Right renal cortex interstitium (tissue), 3 donors: Measurements from ENCODE around the gene ERI2. TPM values are rescaled to one million over a fixed set of nuclear protein-coding genes. Genes with fewer than 3 reads are reported as not detected.
"Not testable (repeated sequence)": the region's sequence is repeated elsewhere in the genome, so short reads cannot be mapped to it uniquely, and the experiment has no call there.

Experiments
- DNase-seq, 3 donors: peaks; one replicate each; pipeline ENCODE4 v3.0.0-alpha.2; 2013; ENCODE audit warnings: low read depth in 3 of 3, low spot score in 2 of 3
- polyA plus RNA-seq, 3 donors: library from polyadenylated mRNA; unstranded; fragments of 120-200 nt; gene quantifications; one replicate each; pipeline ENCODE4 v1.2.1, GENCODE V29; 2013; ENCODE audit not compliant: insufficient read length in 3 of 3

Gene ERI2
- polyA plus RNA-seq, 3 donors, result 30.1 to 35.2 (median 35.0) TPM

DNA sequence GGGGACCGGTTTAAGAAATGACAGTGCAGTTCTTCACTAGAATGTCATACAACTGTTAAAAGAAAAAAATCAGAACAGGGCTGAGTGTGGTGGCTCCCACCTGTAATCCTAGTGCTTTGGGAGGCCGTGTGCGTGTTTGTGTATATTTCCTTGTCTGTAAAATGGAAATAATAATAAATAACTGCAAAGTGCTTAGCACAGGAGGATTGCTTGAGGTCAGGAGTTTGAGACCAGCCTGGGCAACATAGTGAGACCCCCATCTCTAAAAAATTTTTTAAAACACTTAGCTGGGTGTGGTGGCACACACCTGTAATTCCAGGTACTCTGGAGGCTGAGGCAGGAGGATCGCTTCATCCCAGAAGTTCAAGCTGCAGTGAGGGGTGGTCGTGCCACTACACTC is 40.0 kb downstream of the ERI2 start:
- no peak for DNase-seq

DNA sequence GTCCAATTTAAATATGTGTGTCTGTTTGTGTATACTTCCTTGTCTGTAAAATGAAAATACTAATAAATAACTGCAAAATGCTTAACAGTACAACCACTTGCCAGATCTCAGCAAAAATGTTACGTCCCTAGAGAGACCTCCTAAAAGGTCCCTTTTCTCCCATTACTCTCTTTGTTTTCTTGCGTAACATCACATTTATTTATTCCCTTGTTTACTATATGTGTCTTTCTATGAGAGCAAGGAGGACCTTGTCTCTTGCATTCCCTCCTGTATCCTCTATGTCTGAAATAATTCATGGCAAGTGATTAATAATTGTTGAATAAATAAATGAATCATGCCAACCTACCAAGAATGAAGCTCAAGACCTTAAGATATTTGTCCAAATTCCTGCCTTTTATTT is 40.5 kb downstream of the ERI2 start:
- DNase-seq, result no peak

DNA sequence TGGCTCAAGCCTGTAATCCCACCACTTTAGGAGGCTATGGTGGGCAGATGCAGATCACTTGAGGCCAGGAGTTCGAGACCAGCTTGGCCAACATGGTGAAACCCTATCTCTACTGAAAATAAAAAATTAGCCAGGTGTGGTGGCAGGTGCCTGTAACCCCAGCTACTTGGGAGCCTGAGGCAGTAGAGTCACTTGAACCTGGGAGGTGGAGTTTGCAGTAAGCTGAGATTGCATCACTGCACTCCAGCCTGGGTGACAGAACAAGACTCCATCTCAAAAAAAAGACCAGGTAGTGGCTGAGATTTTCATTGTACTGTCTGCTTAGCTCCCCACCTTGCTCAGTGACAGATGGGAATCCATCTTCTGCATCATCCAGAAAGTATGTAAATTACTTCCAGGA is 41.8 kb downstream of the ERI2 start:
- DNase-seq, result not testable (repeated sequence)

DNA sequence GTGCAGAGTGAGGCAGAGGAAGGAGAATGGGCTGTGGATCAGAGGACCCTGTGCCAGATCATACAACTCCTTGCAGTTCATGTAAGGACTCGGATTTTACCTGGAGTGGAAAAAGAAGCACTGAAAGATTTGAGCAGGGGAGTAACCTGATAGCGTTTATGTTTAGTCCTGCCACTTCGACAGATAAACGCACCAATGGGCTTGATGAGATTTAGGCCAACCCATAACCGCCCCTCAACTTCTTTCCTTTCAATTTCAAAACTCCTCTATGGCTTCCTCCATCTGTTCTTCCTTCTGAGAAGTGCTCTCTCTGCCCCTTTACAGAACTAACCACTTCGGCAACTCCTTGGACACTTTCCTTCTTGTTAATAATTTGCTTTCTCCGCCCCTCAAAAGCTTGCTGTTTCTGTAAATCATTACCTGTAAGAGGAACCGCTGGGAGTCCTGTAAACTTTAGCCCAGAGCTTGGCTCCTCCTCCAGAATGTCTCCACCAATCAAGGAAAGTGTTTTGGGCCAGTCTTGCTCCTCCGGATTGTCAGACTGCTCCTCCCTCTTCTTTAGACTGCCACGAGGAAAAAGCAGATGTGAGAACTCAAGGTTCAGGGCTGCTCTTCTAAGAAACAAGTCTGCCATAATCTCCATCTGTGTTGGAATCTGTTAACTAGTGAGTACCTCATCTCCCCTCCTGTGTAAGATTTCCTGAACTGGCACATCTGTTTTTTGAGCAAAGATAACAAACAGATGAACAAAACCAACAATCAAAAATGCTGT is 42.6 kb downstream of the ERI2 start, which contains the start of gene ACSM3:
Gene ACSM3 (plus strand): TSS at position 554 of the 772 bp plus-strand sequence. CDS start 6,021 bp downstream, outside the sequence.
- DNase-seq, result peak; percentile 83 to 91 (median 85)

DNA sequence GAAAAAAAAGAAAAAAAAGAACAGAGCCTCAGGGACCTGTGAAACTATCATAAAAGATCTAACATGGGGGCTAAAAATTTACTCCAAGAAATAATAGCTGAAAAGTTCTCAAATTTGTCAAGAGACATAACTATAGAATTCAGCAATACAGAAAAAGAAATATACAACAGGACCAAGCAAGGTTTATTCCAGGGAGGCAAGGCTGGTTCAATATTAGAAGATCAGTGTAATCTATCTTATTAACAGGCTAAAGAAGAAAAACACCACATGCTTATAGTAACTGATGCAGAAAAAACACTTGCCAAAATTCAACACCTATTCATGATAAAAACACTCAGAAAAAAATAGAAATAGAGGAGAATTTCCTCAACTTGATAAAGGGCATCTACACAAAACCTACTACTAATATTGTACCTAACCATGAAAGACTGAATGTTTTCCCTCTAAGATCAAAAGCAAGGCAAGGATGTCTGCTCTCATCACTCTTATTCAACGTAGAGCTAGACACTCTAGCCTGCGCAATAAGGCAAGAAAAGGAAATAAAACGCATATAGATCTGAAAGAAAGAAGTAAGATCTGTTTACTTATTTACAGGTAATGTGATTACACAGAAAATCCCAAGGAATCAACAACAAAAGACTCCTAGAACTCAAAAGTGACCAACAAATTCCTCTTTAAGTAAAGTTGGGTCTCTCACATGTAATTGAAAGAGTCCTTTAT is 43.7 kb downstream of the ERI2 start:
- DNase-seq, result no peak

DNA sequence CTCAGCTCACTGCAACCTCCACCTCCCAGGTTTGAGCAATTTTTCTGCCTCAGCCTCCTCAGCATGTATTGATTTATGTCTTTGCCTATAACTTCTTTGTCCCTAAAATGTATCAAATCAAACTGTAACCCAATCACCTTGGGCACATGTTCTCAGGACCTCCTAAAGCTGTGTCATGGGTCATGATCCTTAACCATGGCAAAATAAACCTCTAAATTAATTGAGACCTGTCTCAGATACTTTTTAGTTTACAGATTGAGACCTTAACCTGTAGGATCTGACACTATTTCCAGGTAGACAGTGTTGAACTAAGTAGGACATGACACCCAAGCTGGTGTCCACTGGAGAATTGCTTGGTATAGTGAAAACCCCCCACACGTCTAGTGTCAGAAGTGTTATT is 45.1 kb downstream of the ERI2 start:
- DNase-seq, result no peak

DNA sequence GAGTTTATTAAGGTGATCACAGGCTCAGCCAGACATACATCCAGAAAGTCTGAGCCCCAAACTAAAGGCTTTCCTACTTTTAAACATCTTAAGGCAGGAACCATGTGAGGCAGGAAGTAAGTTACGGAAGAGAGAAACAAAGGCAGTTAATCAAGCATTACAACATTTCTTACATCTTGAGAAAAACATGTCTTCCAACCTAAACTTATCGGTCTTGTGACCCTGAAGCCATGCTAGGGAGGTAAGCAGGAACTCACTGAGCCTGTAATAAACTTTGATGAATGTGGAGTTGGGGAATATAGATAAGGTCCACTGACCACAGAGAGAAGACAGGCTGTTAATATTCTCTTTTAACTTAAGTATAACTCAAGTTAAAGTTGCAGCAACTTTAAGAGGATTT is 45.9 kb downstream of the ERI2 start:
- no peak for DNase-seq

DNA sequence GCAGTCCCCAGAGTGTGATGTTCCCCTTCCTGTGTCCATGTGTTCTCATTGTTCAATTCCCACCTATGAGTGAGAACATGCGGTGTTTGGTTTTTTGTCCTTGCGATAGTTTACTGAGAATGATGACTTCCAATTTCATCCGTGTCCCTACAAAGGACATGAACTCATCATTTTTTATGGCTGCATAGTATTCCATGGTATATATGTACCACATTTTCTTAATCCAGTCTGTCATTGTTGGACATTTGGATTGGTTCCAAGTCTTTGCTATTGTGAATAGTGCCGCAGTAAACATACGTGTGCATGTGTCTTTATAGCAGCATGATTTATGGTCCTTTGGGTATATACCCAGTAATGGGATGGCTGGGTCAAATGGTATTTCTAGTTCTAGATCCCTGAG is 50.5 kb downstream of the ERI2 start:
- DNase-seq, result not testable (repeated sequence)

DNA sequence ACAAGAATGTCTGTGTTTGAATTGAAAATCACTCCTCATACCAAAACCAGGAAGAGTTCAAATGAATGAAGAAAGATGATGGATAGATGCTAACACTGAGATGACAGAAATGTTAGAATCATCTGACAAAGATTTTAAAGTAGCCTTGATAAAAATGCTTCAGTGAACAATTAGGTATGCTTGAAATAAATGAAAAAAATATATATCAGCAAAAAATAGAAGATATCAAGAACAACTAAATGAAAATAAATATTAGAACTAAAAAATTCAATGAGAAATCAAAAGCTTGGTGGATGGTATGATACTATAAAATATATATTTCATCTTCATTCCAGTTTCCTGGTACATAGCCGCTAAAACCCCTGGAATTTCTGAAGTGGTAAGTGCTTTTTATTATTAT is 51.0 kb downstream of the ERI2 start:
- DNase-seq, result no peak

DNA sequence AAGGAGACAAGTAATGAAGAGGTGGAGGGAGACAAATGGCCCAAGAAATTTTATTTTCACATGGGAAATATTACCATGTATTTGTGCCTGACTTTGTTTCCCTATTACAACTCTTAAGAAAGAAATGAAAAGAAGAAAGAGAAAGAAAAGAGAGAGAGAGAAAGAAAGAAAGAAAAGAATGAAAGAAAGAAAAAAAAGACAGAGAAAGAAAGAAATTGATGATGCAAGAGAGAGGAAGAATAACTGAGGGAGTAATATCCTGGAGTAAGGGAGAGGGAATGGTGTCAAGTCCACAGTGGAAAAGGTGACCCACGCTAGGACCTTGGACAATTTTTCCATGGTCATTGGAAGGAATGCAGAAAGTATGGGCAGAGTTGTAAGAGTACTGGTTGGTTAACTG is 52.5 kb downstream of the ERI2 start:
- no peak for DNase-seq

DNA sequence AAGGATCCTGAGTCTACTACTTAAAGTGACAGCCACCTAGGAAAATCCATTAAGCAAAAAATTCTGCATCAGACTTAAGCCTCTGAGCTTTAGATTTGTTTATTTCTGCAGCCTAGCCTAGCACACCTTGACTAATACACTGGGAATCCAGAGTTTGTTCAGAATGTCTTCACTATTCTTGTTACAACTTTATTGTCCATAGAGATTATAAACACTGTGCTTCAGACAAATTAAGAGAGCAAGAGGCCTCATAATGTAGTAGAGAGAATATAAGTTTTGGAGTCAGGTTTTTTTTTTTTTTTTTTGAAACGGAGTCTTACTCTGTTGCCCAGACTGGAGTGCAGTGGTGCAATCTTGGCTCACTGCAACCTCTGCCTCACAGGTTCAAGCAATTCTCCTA is 55.7 kb downstream of the ERI2 start:
- DNase-seq, result no peak

DNA sequence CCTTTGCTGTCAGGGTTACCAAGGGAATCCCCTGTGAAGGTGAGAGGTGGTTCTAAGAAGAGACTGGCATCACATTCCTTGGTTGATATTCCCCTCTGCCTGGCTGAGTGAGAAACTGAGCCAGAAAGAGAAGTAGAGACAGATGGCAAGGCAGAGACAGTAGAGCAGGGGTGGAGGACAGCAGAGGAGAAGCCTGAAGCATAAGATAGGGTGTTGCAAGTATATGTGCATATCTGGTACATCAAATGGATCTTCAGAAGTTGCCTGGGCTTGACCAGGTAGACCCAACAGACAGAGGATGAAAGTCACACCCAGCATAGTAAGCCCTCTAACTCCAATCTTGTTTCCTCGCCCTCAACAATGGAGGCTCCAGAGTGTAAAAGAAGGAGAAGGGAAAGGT is 56.8 kb downstream of the ERI2 start:
- no peak for DNase-seq

DNA sequence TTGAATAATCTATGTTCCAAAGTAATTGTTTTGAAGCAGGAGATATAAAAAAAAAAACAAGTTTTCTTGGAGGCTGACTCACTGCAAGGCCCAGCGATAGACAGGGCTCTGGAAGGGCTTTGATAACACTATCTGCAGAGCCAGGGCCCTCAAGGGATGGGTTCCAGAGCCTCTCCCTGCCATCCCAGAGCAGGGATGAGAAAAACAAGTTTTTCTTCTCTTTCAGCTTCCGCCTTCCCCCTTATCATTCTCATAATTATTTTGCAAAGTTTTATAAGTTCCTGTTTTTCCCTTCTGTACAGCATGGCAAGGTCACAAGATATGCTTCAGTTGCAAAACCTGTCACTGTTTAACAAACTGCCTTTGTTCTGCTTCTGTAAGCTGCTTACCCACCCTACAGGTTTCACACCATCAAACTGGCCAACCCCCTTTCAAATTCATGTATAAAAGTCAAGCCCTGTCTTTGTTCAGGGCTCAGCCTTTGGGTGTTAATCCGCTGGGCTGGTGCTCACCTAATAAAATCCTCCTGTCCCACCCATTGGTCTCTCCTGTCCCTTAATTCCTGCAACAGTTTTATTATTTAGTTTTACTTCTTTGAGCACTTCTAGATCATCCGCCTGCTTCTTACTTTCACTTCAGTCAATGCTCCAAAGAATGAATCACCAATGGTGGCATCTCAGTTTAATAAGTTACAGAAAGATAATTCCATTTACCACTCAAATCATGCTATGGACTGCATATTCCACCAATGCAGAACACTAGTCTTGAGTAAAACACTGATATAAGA is 59.0 kb downstream of the ERI2 start:
- DNase-seq, result no peak

DNA sequence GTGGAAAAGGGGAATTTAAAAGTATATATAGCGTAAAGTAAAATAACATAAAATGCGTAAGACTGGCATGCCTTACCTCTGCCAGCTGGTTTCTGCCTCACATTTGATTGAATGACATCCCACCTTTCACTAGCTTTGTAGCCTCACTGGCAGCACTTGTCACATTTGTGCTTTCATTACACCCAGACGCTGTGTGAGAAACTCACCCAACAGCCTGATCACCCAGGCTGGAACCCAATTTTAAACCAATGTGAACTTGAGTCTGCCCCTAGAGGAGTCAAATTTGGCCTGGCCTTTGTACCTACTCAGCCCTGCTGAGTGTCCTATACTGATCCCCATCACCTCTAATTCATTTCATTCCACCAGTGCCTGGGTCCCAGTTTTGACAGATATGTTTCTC is 59.8 kb downstream of the ERI2 start:
- DNase-seq, result no peak

Other genes with a start within 250 kb of the ERI2 start
- 10 to 100 TPM; 58.6 to 76.2 (median 58.9) TPM for gene ACSM2B, start 230.1 kb downstream of the ERI2 start, polyA plus RNA-seq
- 1 to 10 TPM in 2 of 3 donors, under 1 TPM in 1; 0.96 to 3.4 (median 1.0) TPM for gene ACSM1, start 108.8 kb downstream of the ERI2 start, polyA plus RNA-seq
- 10 to 100 TPM; 75.4 to 86.6 (median 76.2) TPM for gene THUMPD1, start 64.7 kb downstream of the ERI2 start, polyA plus RNA-seq
- 100 to 1,000 TPM; 115 to 128 (median 125) TPM for gene ACSM3, start 42.5 kb downstream of the ERI2 start, polyA plus RNA-seq
- 1 to 10 TPM; 4.9 to 7.4 (median 7.0) TPM for gene REXO5, start 55 bp upstream of the ERI2 start, polyA plus RNA-seq
- 1 to 10 TPM; 9.0 to 9.6 (median 9.3) TPM for gene DCUN1D3, start 93.9 kb upstream of the ERI2 start, polyA plus RNA-seq
- gene LYRM1, start 94.3 kb upstream of the ERI2 start, polyA plus RNA-seq, result 10 to 100 TPM; 49.8 to 50.6 (median 50.0) TPM